ENCODE measurements around the gene KRTAP5-6. TPM values are rescaled to one million over a fixed set of nuclear protein-coding genes. Genes with fewer than 3 reads are reported as not detected.
"Not testable (repeated sequence)": the region's sequence is repeated elsewhere in the genome, so short reads cannot be mapped to it uniquely, and the experiment has no call there.

Gene KRTAP5-6
- total RNA-seq, 1 donor from 2014 or later = not detected

GRCh38 chr11:1684886-1685874 is 11.8 kb upstream of the KRTAP5-6 start:
- H3K27ac Mint-ChIP-seq (ENCODE audit: unreplicated experiment); H3K4me1 Mint-ChIP-seq (ENCODE audit: low read depth); H3K36me3 Mint-ChIP-seq (ENCODE audit: low read depth); DNase-seq (ENCODE audit: low spot score); H3K4me3 Mint-ChIP-seq (ENCODE audit: unreplicated experiment); H3K9me3 Mint-ChIP-seq (ENCODE audit: low read depth): not testable (repeated sequence)
- peaks cover 16% of the 10 kb centered on the region for H3K27me3 Mint-ChIP-seq (ENCODE audit: low read depth)

DNA sequence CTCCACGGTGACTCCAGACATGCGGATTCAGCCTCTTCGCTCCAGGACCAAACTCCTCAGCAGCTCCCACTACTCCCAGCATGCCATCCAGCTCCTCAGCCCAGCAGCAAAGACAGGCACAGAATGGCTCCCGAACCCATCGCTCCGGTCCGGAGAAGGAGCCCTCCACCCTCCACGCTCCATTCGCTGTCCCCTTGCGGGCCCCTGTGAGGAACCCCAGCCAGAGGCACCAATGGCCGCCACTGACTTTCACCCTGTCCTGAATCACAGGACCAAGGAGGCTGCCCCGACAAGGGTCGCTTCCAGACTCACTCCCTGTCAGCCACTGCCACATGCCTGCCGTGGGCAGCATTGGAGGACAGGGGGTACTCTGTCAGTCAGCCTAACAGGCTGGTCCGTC is 10.8 kb upstream of the KRTAP5-6 start:
- H3K27ac Mint-ChIP-seq (ENCODE audit: unreplicated experiment); H3K36me3 Mint-ChIP-seq (ENCODE audit: low read depth); H3K4me1 Mint-ChIP-seq (ENCODE audit: low read depth); H3K4me3 Mint-ChIP-seq (ENCODE audit: unreplicated experiment); H3K9me3 Mint-ChIP-seq (ENCODE audit: low read depth); DNase-seq (ENCODE audit: low spot score): not testable (repeated sequence)
- peaks cover 22% of the 10 kb centered on the region for H3K27me3 Mint-ChIP-seq (ENCODE audit: low read depth)

GRCh38 chr11:1688336-1688947 is 8.6 kb upstream of the KRTAP5-6 start:
- not testable (repeated sequence) for H3K4me1 Mint-ChIP-seq (ENCODE audit: low read depth); H3K27ac Mint-ChIP-seq (ENCODE audit: unreplicated experiment); DNase-seq (ENCODE audit: low spot score); H3K36me3 Mint-ChIP-seq (ENCODE audit: low read depth); H3K4me3 Mint-ChIP-seq (ENCODE audit: unreplicated experiment); H3K9me3 Mint-ChIP-seq (ENCODE audit: low read depth)
- peaks cover 19% of the 10 kb centered on the region for H3K27me3 Mint-ChIP-seq (ENCODE audit: low read depth)

DNA sequence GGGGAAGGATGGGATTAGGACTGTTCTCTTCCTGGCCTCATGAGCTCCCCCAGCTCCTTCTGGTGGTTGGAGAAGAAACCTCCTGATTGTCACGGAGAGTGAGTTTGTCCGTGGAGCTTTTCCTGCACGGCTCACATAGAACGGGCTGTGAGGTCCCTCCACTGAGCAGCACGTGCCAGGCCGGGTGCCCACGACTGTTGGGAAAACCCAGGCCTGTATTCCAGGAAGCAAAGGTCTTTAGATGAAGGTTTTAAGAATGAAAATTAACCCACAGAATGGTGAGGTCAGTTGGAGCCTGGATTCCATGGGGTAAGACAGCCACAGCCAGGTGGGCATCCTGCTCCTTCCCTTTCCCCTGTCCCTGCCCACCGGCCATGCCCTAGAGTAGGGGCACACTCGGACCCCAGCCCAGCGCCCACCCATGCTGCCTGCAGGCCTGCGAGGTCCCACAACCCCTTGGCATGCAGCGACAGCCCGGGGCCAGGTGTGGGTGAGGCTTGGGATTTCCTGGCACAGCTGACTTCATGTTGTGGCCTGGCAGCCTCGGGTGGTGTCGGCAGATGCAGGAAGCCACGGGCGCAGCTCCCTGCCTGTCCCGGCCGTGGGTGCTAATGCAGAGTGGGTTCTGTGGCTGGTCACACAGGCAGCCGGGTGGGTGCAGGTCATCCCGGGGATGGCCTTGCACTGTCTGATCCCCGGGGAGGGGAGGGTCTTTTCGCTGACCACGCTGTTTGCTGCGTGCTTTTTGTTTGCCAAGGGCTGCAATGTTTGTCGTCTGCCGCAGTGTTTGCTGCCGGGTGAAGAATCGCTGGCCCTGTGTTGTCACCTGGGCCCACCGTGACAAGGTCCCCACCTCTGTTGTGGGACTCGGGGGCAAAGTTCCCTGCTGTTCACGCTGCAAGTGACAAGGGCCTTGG is 7.5 kb upstream of the KRTAP5-6 start:
- peaks cover 19% of the 10 kb centered on the region for H3K27me3 Mint-ChIP-seq (ENCODE audit: low read depth)
- not testable (repeated sequence) for DNase-seq (ENCODE audit: low spot score); H3K36me3 Mint-ChIP-seq (ENCODE audit: low read depth); H3K4me3 Mint-ChIP-seq (ENCODE audit: unreplicated experiment); H3K9me3 Mint-ChIP-seq (ENCODE audit: low read depth); H3K4me1 Mint-ChIP-seq (ENCODE audit: low read depth); H3K27ac Mint-ChIP-seq (ENCODE audit: unreplicated experiment)

- Mint-ChIP-seq H3K27me3 (ENCODE audit: low read depth) (peaks cover 19% of the 10 kb centered on the region), H3K4me3 (ENCODE audit: unreplicated experiment) (no peak overlapping the region), H3K9me3 (ENCODE audit: low read depth) (no peaks in the 10 kb centered on the region), H3K27ac (ENCODE audit: unreplicated experiment) (no peak overlapping the region), H3K36me3 (ENCODE audit: low read depth) (no peaks in the 10 kb centered on the region), H3K4me1 (ENCODE audit: low read depth) (peaks cover 8% of the 10 kb centered on the region)
- TF ChIP-seq, protein P1, sequence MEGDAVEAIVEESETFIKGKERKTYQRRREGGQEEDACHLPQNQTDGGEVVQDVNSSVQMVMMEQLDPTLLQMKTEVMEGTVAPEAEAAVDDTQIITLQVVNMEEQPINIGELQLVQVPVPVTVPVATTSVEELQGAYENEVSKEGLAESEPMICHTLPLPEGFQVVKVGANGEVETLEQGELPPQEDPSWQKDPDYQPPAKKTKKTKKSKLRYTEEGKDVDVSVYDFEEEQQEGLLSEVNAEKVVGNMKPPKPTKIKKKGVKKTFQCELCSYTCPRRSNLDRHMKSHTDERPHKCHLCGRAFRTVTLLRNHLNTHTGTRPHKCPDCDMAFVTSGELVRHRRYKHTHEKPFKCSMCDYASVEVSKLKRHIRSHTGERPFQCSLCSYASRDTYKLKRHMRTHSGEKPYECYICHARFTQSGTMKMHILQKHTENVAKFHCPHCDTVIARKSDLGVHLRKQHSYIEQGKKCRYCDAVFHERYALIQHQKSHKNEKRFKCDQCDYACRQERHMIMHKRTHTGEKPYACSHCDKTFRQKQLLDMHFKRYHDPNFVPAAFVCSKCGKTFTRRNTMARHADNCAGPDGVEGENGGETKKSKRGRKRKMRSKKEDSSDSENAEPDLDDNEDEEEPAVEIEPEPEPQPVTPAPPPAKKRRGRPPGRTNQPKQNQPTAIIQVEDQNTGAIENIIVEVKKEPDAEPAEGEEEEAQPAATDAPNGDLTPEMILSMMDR (IDR thresholded peaks at IDR 0.05) = no peak
- no peak for DNase-seq (ENCODE audit: low spot score)
These were observed 6.6 kb upstream of the KRTAP5-6 start for GRCh38 chr11:1690167-1691025.

DNA sequence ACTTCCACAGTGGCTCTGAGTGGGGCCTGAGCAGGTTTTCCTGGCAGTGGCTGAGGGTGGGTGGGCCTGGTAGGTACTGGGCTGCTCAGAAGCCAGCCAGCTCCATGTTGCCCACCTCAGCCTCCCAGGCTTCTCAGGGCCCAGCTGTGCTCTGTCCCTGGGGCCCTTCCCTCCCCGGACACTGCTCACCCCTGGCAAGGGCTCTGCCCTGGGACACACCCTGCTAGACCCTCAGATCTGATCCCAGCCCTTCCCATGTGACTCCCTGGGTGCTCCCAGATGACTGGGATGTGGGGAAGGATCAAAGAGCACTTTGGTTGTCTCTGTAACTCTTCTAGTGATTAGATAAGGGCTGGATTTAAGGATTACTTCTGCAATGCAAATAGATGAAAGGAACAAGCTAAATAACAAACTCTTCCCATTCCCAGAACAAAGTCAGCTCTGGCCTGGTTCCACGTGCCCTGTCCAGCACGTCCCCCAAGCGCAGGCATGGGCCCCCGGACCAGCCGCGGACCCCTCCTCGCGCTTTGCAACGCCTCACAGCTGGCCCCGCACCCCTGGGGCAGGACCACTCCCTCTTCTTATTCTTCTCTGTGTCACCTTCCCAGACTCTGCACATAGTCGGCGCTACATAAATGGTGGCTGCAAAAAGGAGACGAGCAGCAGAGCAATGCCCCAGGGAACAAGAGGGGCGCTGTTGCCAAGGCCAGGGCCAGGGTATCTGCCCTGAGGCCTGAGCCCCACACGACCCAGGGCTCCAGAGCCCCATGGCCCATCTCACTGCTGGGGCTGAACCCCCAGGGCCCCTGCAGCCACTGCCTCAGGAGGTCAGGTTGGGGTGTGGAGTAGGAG is 5.7 kb upstream of the KRTAP5-6 start:
- H3K27ac Mint-ChIP-seq (ENCODE audit: unreplicated experiment) = no peak overlapping the region
- H3K4me3 Mint-ChIP-seq (ENCODE audit: unreplicated experiment) = no peak overlapping the region
- H3K4me1 Mint-ChIP-seq (ENCODE audit: low read depth) = peaks cover 8% of the 10 kb centered on the region
- no peaks in the 10 kb centered on the region for H3K9me3 Mint-ChIP-seq (ENCODE audit: low read depth)
- peaks cover 22% of the 10 kb centered on the region for H3K27me3 Mint-ChIP-seq (ENCODE audit: low read depth)
- TF ChIP-seq, protein P1 (IDR thresholded peaks at IDR 0.05) = no peak
- no peaks in the 10 kb centered on the region for H3K36me3 Mint-ChIP-seq (ENCODE audit: low read depth)
- no peak for DNase-seq (ENCODE audit: low spot score)

Measured in chondrocyte (in vitro differentiated cells).